Mesenchymal stem cell (in vitro differentiated cells and primary cell): ENCODE results near the gene TESK2.

Experiments used
- DNase-seq: peaks from one replicate; pipeline ENCODE4 v3.0.0-alpha.2; 2013
- H2AFZ ChIP-seq: one replicate; pipeline ENCODE4 v1.6.1; 2013; ENCODE audit warnings: low read depth, mild to moderate bottlenecking, control low read depth, inconsistent platforms, low read length, moderate library complexity
- H2AK5ac ChIP-seq: 2 replicates; pipeline ENCODE4 v1.6.1; 2013; ENCODE audit warnings: low read length, moderate library complexity, mild to moderate bottlenecking, inconsistent platforms; ENCODE audit not compliant: severe bottlenecking
- H2BK120ac ChIP-seq: one replicate; pipeline ENCODE4 v1.6.1; 2013; ENCODE audit warnings: low read depth, mild to moderate bottlenecking, inconsistent platforms, low read length, moderate library complexity
- H2BK12ac ChIP-seq, 2 experiments: one replicate each; pipeline ENCODE4 v1.6.1; 2013; ENCODE audit warnings: inconsistent platforms in 2 of 2, low read length in 2 of 2, mild to moderate bottlenecking in 2 of 2, moderate library complexity in 2 of 2, control low read depth in 1 of 2
- H2BK15ac ChIP-seq: one replicate; pipeline ENCODE4 v1.6.1; 2013; ENCODE audit warnings: mild to moderate bottlenecking, low read depth, inconsistent platforms; ENCODE audit not compliant: poor library complexity, severe bottlenecking
- H2BK5ac ChIP-seq: 2 replicates; pipeline ENCODE4 v1.6.1; 2013; ENCODE audit warnings: low read depth, mild to moderate bottlenecking, low read length, control low read depth, inconsistent platforms; ENCODE audit not compliant: poor library complexity, severe bottlenecking
- H3K14ac ChIP-seq, 2 experiments: one replicate each; pipeline ENCODE4 v1.6.1; 2013; ENCODE audit warnings: inconsistent platforms in 2 of 2, low read length in 2 of 2, control low read depth in 1 of 2, mild to moderate bottlenecking in 1 of 2, moderate library complexity in 1 of 2
- H3K18ac ChIP-seq, 2 experiments: one replicate each; pipeline ENCODE4 v1.6.1; 2013; ENCODE audit warnings: inconsistent platforms in 2 of 2, low read length in 2 of 2, control low read depth in 1 of 2, low read depth in 1 of 2, mild to moderate bottlenecking in 1 of 2
- H3K23ac ChIP-seq, 2 experiments: one replicate each; pipeline ENCODE4 v1.6.1; 2013; ENCODE audit warnings: inconsistent platforms in 2 of 2, low read length in 2 of 2, mild to moderate bottlenecking in 2 of 2, moderate library complexity in 2 of 2, control low read depth in 1 of 2
- H3K27ac ChIP-seq: 2 replicates; pipeline ENCODE4 v1.5.1; 2013; ENCODE audit warnings: mild to moderate bottlenecking, moderate library complexity, low read length, control low read depth, inconsistent platforms; ENCODE audit not compliant: poor library complexity, severe bottlenecking
- H3K27me3 ChIP-seq, 2 experiments: 2 replicates each; pipeline versions ENCODE4 v1.6.1 to v1.7.0; 2013; ENCODE audit warnings: low read length in 2 of 2, mild to moderate bottlenecking in 2 of 2, moderate library complexity in 2 of 2, control low read depth in 1 of 2, inconsistent platforms in 1 of 2; ENCODE audit not compliant: control insufficient read depth in 1 of 2, insufficient read depth in 1 of 2
- H3K36me3 ChIP-seq, 2 experiments: 2 replicates each; pipeline versions ENCODE4 v1.6.1 to v1.7.0; 2013; ENCODE audit warnings: low read length in 2 of 2, control low read depth in 1 of 2, inconsistent platforms in 1 of 2, low read depth in 1 of 2, mild to moderate bottlenecking in 1 of 2; ENCODE audit not compliant: insufficient read depth in 2 of 2, control insufficient read depth in 1 of 2
- H3K4ac ChIP-seq, 2 experiments: one replicate each; pipeline ENCODE4 v1.6.1; 2013; ENCODE audit warnings: inconsistent platforms in 2 of 2, low read length in 2 of 2, mild to moderate bottlenecking in 2 of 2, moderate library complexity in 2 of 2, control low read depth in 1 of 2, low read depth in 1 of 2
- H3K4me1 ChIP-seq: 2 replicates; pipeline ENCODE4 v1.6.1; 2013; ENCODE audit warnings: low read depth, low read length, control low read depth; ENCODE audit not compliant: control insufficient read depth, insufficient read depth
- H3K4me2 ChIP-seq: 2 replicates; pipeline ENCODE4 v1.6.1; 2013; ENCODE audit warnings: low read length, mild to moderate bottlenecking, inconsistent platforms; ENCODE audit not compliant: poor library complexity, severe bottlenecking
- H3K4me3 ChIP-seq, 2 experiments: 2 replicates each; pipeline versions ENCODE4 v1.5.1 to v1.7.0; 2013; ENCODE audit warnings: low read length in 2 of 2, mild to moderate bottlenecking in 2 of 2, control low read depth in 1 of 2, low read depth in 1 of 2; ENCODE audit not compliant: insufficient read depth in 1 of 2
- H3K79me1 ChIP-seq: replicated peaks from 2 replicates; pipeline ENCODE4 v1.6.1; 2013; ENCODE audit warnings: mild to moderate bottlenecking, control low read depth, low read length, inconsistent platforms; ENCODE audit not compliant: poor library complexity, severe bottlenecking
- H3K9ac ChIP-seq: 2 replicates; pipeline ENCODE4 v1.7.0; 2013; ENCODE audit warnings: mild to moderate bottlenecking, low read length, moderate library complexity
- H3K9me3 ChIP-seq: 2 replicates; pipeline ENCODE4 v1.7.0; 2013; ENCODE audit warnings: mild to moderate bottlenecking, low read length; ENCODE audit not compliant: control insufficient read depth
- H4K8ac ChIP-seq: one replicate; pipeline ENCODE4 v1.6.1; 2013; ENCODE audit warnings: inconsistent platforms, mild to moderate bottlenecking, low read length, moderate library complexity
- H4K91ac ChIP-seq: one replicate; pipeline ENCODE4 v1.6.1; 2013; ENCODE audit warnings: mild to moderate bottlenecking, low read length, inconsistent platforms
- WGBS: methylation state at CpG from one replicate; pipeline ENCODE4 v1.1.7; 2013; ENCODE audit warnings: mixed read lengths; 5-methylcytosine and 5-hydroxymethylcytosine counted together

The TESK2 gene

GRCh38 chr1:45394342-45394741 lies 96.6 kb downstream of the TESK2 start:
- no peak overlapping the region for H3K23ac ChIP-seq
- no peak overlapping the region for H2BK120ac ChIP-seq
- H3K4ac ChIP-seq = no peak overlapping the region
- no peaks in the 10 kb centered on the region for H3K36me3 ChIP-seq
- no peaks in the 10 kb centered on the region for H3K4me1 ChIP-seq
- H2BK5ac ChIP-seq = no peak overlapping the region
- H2AK5ac ChIP-seq = no peak overlapping the region
- no peaks in the 10 kb centered on the region for H3K9me3 ChIP-seq
- H3K9ac ChIP-seq = no peak overlapping the region
- H2BK12ac ChIP-seq = no peak overlapping the region
- H2AFZ ChIP-seq = no peak overlapping the region
- no peak overlapping the region for H3K4me2 ChIP-seq
- H3K18ac ChIP-seq = no peak overlapping the region
- H3K4me3 ChIP-seq = no peak overlapping the region
- H3K27me3 ChIP-seq = no peaks in the 10 kb centered on the region
- H3K79me1 ChIP-seq = no peaks in the 10 kb centered on the region
- H2BK15ac ChIP-seq = no peak overlapping the region
- DNase-seq = no peak
- WGBS = 97% methylated on average over 2 of the region's 3 CpGs
- H4K91ac ChIP-seq = no peak overlapping the region
- no peak overlapping the region for H3K27ac ChIP-seq
- H4K8ac ChIP-seq = no peak overlapping the region
- no peak overlapping the region for H3K14ac ChIP-seq

- Histone ChIP-seq H4K91ac (no peak overlapping the region), H3K18ac (peak overlapping the region in 1 of 2 experiments; percentile 48), H3K9ac (no peak overlapping the region), H3K4me2 (no peak overlapping the region), H3K23ac (no peak overlapping the region), H3K4ac (no peak overlapping the region), H2AFZ (no peak overlapping the region), H2BK120ac (no peak overlapping the region), H3K36me3 (no peaks in the 10 kb centered on the region), H2BK12ac (no peak overlapping the region), H2BK15ac (no peak overlapping the region), H3K4me3 (no peak overlapping the region), H3K79me1 (no peaks in the 10 kb centered on the region), H2AK5ac (no peak overlapping the region), H3K27ac (no peak overlapping the region), H2BK5ac (no peak overlapping the region), H3K14ac (peak overlapping the region in 1 of 2 experiments; percentile 57), H3K9me3 (no peaks in the 10 kb centered on the region), H3K27me3 (no peaks in the 10 kb centered on the region), H3K4me1 (no peaks in the 10 kb centered on the region), H4K8ac (no peak overlapping the region)
- peak; percentile 14 for DNase-seq
- 83% methylated on average over 5 of the region's 6 CpGs for WGBS
Observed at GRCh38 chr1:45393718-45394302, 97.2 kb downstream of the TESK2 start.

GRCh38 chr1:45386219-45386618 lies 104.7 kb downstream of the TESK2 start:
- no peak for DNase-seq
- Histone ChIP-seq H2BK5ac (no peak overlapping the region), H3K4me3 (no peak overlapping the region), H2BK12ac (no peak overlapping the region), H4K91ac (no peak overlapping the region), H3K36me3 (no peaks in the 10 kb centered on the region), H3K4ac (no peak overlapping the region), H3K23ac (no peak overlapping the region), H2AFZ (no peak overlapping the region), H3K4me1 (no peaks in the 10 kb centered on the region), H2BK15ac (no peak overlapping the region), H3K4me2 (no peak overlapping the region), H3K9ac (no peak overlapping the region), H2BK120ac (no peak overlapping the region), H3K27me3 (no peaks in the 10 kb centered on the region), H3K9me3 (no peaks in the 10 kb centered on the region), H3K18ac (no peak overlapping the region), H2AK5ac (no peak overlapping the region), H3K27ac (no peak overlapping the region), H3K14ac (no peak overlapping the region), H4K8ac (no peak overlapping the region), H3K79me1 (no peaks in the 10 kb centered on the region)
- 87% methylated on average over 2 of the region's 3 CpGs for WGBS

GRCh38 chr1:45385302-45385701 lies 105.7 kb downstream of the TESK2 start:
- no peak for DNase-seq
- no peak overlapping the region for H3K18ac ChIP-seq
- no peak overlapping the region for H2BK15ac ChIP-seq
- no peak overlapping the region for H2BK5ac ChIP-seq
- no peaks in the 10 kb centered on the region for H3K4me1 ChIP-seq
- H3K36me3 ChIP-seq = no peaks in the 10 kb centered on the region
- H2BK120ac ChIP-seq = no peak overlapping the region
- H3K4me2 ChIP-seq = no peak overlapping the region
- H3K23ac ChIP-seq = no peak overlapping the region
- no peak overlapping the region for H3K4me3 ChIP-seq
- no peaks in the 10 kb centered on the region for H3K79me1 ChIP-seq
- no peak overlapping the region for H4K91ac ChIP-seq
- H3K14ac ChIP-seq = no peak overlapping the region
- H3K9ac ChIP-seq = no peak overlapping the region
- WGBS = 97% methylated on average over 3 of the region's 3 CpGs
- no peak overlapping the region for H2AFZ ChIP-seq
- H3K9me3 ChIP-seq = no peaks in the 10 kb centered on the region
- H4K8ac ChIP-seq = no peak overlapping the region
- H3K27ac ChIP-seq = no peak overlapping the region
- H3K4ac ChIP-seq = no peak overlapping the region
- no peak overlapping the region for H2AK5ac ChIP-seq
- H2BK12ac ChIP-seq = no peak overlapping the region
- H3K27me3 ChIP-seq = no peaks in the 10 kb centered on the region
